Cardiac septum (tissue), 1 donor: Measurements from ENCODE around the gene ZSCAN10. TPM values are rescaled to one million over a fixed set of nuclear protein-coding genes. Genes with fewer than 3 reads are reported as not detected.
"Not testable (repeated sequence)": the region's sequence is repeated elsewhere in the genome, so short reads cannot be mapped to it uniquely, and the experiment has no call there.

ENCODE experiments used
- DNase-seq: peaks from one replicate; pipeline ENCODE4 v3.0.0-alpha.2; 2020; ENCODE audit warnings: low spot score
- intact Hi-C: fragments of 100-400 bp; cut with DNase I; formaldehyde crosslinking; loops from one replicate; pipeline ENCODE4 v1.14.0; 2022
- total RNA-seq: library from RNA; stranded (reverse); fragmentation: NEBNext Ultra II Directional; extraction: Animal tissue kit (Norgen Biotek cat#: 25700); gene quantifications from one replicate; pipeline ENCODE4 v1.2.1, GENCODE V29; 2021
- donor health status: DM: no; HTN: no; CAD: no.

Gene ZSCAN10
- total RNA-seq, 1 donor from 2014 or later, result not detected

GRCh38 chr16:3070608-3071111 is 28.4 kb downstream of the ZSCAN10 start:
- intact Hi-C loops, result no loop called here
- DNase-seq, result no peak

- intact Hi-C loops, DNase-seq: not testable (repeated sequence)
These were observed 29.9 kb downstream of the ZSCAN10 start for GRCh38 chr16:3069146-3069545.

GRCh38 chr16:3068487-3068886 is 30.6 kb downstream of the ZSCAN10 start:
- DNase-seq, result no peak
- intact Hi-C loops, result no loop called here

- intact Hi-C loops, result no loop called here
- DNase-seq, result no peak
These were observed 32.7 kb downstream of the ZSCAN10 start for GRCh38 chr16:3066440-3066748.

GRCh38 chr16:3065742-3066439 is 33.2 kb downstream of the ZSCAN10 start:
- no peak for DNase-seq
- intact Hi-C loops, result no loop called here

- intact Hi-C loops, result no loop called here
- peak; percentile 86 for DNase-seq
These were observed 33.9 kb downstream of the ZSCAN10 start, which contains the start of gene IL32 for GRCh38 chr16:3065069-3065741. IL32 (plus strand) TSS chr16:3065640; CDS start chr16:3065812, 172 bp downstream.

- intact Hi-C loops, result loop anchor here (5.0 kb wide), 1 partner anchor 33 kb away; the partner anchor contains the start of gene ZSCAN10
- no peak for DNase-seq
These were observed 35.3 kb downstream of the ZSCAN10 start for GRCh38 chr16:3063625-3064386.

GRCh38 chr16:3062553-3062952 is 36.5 kb downstream of the ZSCAN10 start:
- DNase-seq, result no peak
- intact Hi-C loops, result loop anchor here (5.0 kb wide), 1 partner anchor 35 kb away; the partner anchor contains the start of gene ZSCAN10

GRCh38 chr16:3060339-3061127 is 38.6 kb downstream of the ZSCAN10 start:
- DNase-seq, result no peak
- intact Hi-C loops, result loop anchor here (5.0 kb wide), 1 partner anchor 37 kb away; the partner anchor contains the start of gene ZSCAN10

GRCh38 chr16:3059723-3060242 is 39.3 kb downstream of the ZSCAN10 start:
- intact Hi-C loops, result loop anchor here (2.0 to 5.0 kb wide), 3 partner anchors 38 to 108 kb away; partner anchors contain the start of gene ZSCAN10
- DNase-seq, result no peak

GRCh38 chr16:3059041-3059722 is 39.9 kb downstream of the ZSCAN10 start:
- intact Hi-C loops, result loop anchor here (2.0 to 5.0 kb wide), 2 partner anchors 70 to 108 kb away; no protein-coding TSS in a partner anchor
- peak; percentile 95 for DNase-seq

- intact Hi-C loops, result loop anchor here (2.0 to 5.0 kb wide), 2 partner anchors 70 to 109 kb away; no protein-coding TSS in a partner anchor
- DNase-seq, result peak; percentile 86
These were observed 40.7 kb downstream of the ZSCAN10 start for GRCh38 chr16:3058139-3059030.

GRCh38 chr16:3057181-3058138 is 41.6 kb downstream of the ZSCAN10 start:
- no peak for DNase-seq
- intact Hi-C loops, result loop anchor here (2.0 to 5.0 kb wide), 2 partner anchors 71 to 110 kb away; no protein-coding TSS in a partner anchor

- intact Hi-C loops, result loop anchor here (5.0 kb wide), 1 partner anchor 111 kb away; no protein-coding TSS in a partner anchor
- DNase-seq, result no peak
These were observed 42.5 kb downstream of the ZSCAN10 start for GRCh38 chr16:3056336-3057180.

- intact Hi-C loops, result loop anchor here (5.0 kb wide), 1 partner anchor 112 kb away; no protein-coding TSS in a partner anchor
- DNase-seq, result not testable (repeated sequence)
These were observed 43.4 kb downstream of the ZSCAN10 start for GRCh38 chr16:3055734-3056115.
